Liver (tissue), 9 donors: ENCODE data around the gene PDE3B. TPM values are rescaled to one million over a fixed set of nuclear protein-coding genes. Genes with fewer than 3 reads are reported as not detected.
"Not testable (repeated sequence)": the region's sequence is repeated elsewhere in the genome, so short reads cannot be mapped to it uniquely, and the experiment has no call there.

Experiments
- DNase-seq: peaks from one replicate; pipeline ENCODE4 v3.0.0-alpha.2; 2017; ENCODE audit warnings: low spot score
- H3K27ac ChIP-seq, 2 donors: one replicate each; pipeline ENCODE4 v1.7.0; 2013; ENCODE audit warnings: inconsistent platforms in 2 of 2, low read length in 2 of 2, control low read depth in 1 of 2, low read depth in 1 of 2, mild to moderate bottlenecking in 1 of 2
- H3K27me3 ChIP-seq, 4 donors: one replicate each; pipeline versions ENCODE4 v1.6.1 to v1.7.0; 2013; ENCODE audit warnings: low read length in 3 of 4, inconsistent platforms in 1 of 4, mild to moderate bottlenecking in 1 of 4, moderate library complexity in 1 of 4; ENCODE audit not compliant: control insufficient read depth in 4 of 4, insufficient read depth in 4 of 4
- H3K36me3 ChIP-seq, 4 donors: one replicate each; pipeline versions ENCODE4 v1.6.1 to v1.7.0; 2013; ENCODE audit warnings: low read length in 3 of 4, mild to moderate bottlenecking in 3 of 4, low read depth in 1 of 4, moderate library complexity in 1 of 4; ENCODE audit not compliant: control insufficient read depth in 4 of 4, insufficient read depth in 3 of 4
- H3K4me1 ChIP-seq, 4 donors: one replicate each; pipeline versions ENCODE4 v1.6.1 to v1.7.0; 2013; ENCODE audit warnings: low read length in 3 of 4, mild to moderate bottlenecking in 3 of 4, moderate library complexity in 1 of 4; ENCODE audit not compliant: control insufficient read depth in 4 of 4, insufficient read depth in 4 of 4
- H3K4me3 ChIP-seq, 3 donors: one replicate each; pipeline versions ENCODE4 v1.6.1 to v1.7.0; 2013; ENCODE audit warnings: low read length in 3 of 3, control low read depth in 1 of 3, low read depth in 1 of 3, mild to moderate bottlenecking in 1 of 3
- H3K9ac ChIP-seq, 2 donors: one replicate each; pipeline ENCODE4 v1.7.0; 2013; ENCODE audit warnings: low read length in 2 of 2, mild to moderate bottlenecking in 2 of 2, moderate library complexity in 2 of 2, control low read depth in 1 of 2, low read depth in 1 of 2
- H3K9me3 ChIP-seq, 4 donors: one replicate each; pipeline versions ENCODE4 v1.6.1 to v1.7.0; 2013; ENCODE audit warnings: low read length in 3 of 4; ENCODE audit not compliant: control insufficient read depth in 4 of 4
- EGR1 ChIP-seq, 2 donors: IDR thresholded peaks; 2 replicates each; pipeline ENCODE4 v1.6.1; 2016 to 2018; ENCODE audit warnings: antibody characterized with exemption in 2 of 2, low read depth in 2 of 2
- FOXA1 ChIP-seq: IDR thresholded peaks from 2 replicates; pipeline ENCODE4 v1.6.1; 2016; ENCODE audit warnings: antibody characterized with exemption
- FOXA2 ChIP-seq: IDR thresholded peaks from 2 replicates; pipeline ENCODE4 v1.6.1; 2016; ENCODE audit warnings: antibody characterized with exemption
- HNF4G ChIP-seq: IDR thresholded peaks from 2 replicates; pipeline ENCODE4 v1.6.1; 2016; ENCODE audit warnings: antibody characterized with exemption
- RXRA ChIP-seq, 2 donors: IDR thresholded peaks; 2 replicates each; pipeline ENCODE4 v1.6.1; 2017 to 2018; ENCODE audit warnings: antibody characterized with exemption in 2 of 2, mild to moderate bottlenecking in 1 of 2
- SP1 ChIP-seq: IDR thresholded peaks from 2 replicates; pipeline ENCODE4 v1.6.1; 2018; ENCODE audit warnings: antibody characterized with exemption, mild to moderate bottlenecking
- TAF1 ChIP-seq: conservative IDR thresholded peaks from 2 replicates; pipeline ENCODE4 v1.6.1; 2016; ENCODE audit warnings: antibody characterized with exemption, mild to moderate bottlenecking
- YY1 ChIP-seq: IDR thresholded peaks from 2 replicates; pipeline ENCODE4 v1.6.1; 2016; ENCODE audit warnings: antibody characterized with exemption, mild to moderate bottlenecking
- WGBS: extraction: QIAGEN DNeasy Blood & Tissue Kit; methylation state at CpG from one replicate; pipeline ENCODE4 v1.1.7; 2013; 5-methylcytosine and 5-hydroxymethylcytosine counted together
- polyA plus RNA-seq, 2 donors: library from polyadenylated mRNA; stranded (reverse) in 1 of 2; unstranded in 1 of 2; fragments of 200-250 nt in 1 of 2; fragments of >200 nt in 1 of 2; fragmentation: Nextera tagmentation in 1 of 2; extraction: Ambion mirVana in 1 of 2; gene quantifications; one replicate each; pipeline versions ENCODE4 v1.2.1 to v1.2.3, GENCODE V29; 2013 to 2015
- total RNA-seq, 2 donors: library from RNA; depleted of rRNA; stranded (reverse); fragments of >200 nt; gene quantifications; one replicate each; pipeline ENCODE4 v1.2.3, GENCODE V29; 2014
- TF ChIP-seq, protein P1 (sequence below): IDR thresholded peaks from 2 replicates; pipeline ENCODE4 v1.6.1; 2016; ENCODE audit warnings: antibody characterized with exemption, mild to moderate bottlenecking
- TF ChIP-seq, protein P2 (sequence below): fragments of 150-350 bp; IDR thresholded peaks from 2 replicates; pipeline ENCODE4 v1.5.1; 2017; ENCODE audit warnings: improper control_type of control experiment, low read depth, low read length; ENCODE audit not compliant: missing input control
- TF ChIP-seq, protein P3 (sequence below): IDR thresholded peaks from 2 replicates; pipeline ENCODE4 v1.6.1; 2016; ENCODE audit warnings: antibody characterized with exemption
- donor health status: healthy.
- donor health status: healthy.
- donor health status: healthy.
- donor health status: healthy.
- donor health status: healthy.

PDE3B gene
- total and polyA plus RNA-seq, 4 donors, result 11.3 to 43.1 (median 21.7) TPM

DNA sequence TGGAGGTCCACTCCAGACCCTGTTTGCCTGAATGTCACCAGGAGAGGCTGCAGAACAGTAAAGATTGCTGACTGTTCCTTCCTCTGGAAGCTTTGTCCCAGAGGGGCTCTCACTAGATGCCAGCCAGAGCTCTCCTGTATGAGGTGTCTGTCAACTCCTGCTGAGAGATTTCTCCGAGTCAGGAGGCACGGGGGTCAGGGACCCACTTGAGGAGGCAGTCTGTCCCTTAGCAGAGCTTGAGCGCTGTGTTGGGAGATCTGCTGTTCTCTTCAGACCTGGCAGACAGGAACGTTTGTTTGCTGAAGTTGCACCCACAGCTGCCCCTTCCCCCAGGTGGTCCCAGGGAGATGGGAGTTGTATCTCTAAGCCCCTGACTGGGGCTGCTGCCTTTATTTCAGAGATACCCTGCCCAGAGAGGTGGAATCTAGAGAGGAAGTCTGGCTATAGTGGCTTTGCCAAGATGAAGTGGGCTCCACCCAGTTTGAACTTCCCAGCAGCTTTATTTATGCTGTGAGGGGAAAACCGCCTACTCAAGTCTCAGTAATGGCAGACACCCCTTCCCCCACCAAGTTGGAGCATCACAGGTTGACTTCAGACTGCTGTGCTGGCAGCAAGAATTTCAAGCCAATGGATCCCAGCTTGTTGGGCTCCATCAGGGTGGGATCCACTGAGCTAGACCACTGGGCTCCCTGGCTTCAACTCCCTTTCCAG is 99.4 kb downstream of the PDE3B start:
- Histone ChIP-seq H3K9ac (no peak overlapping the region), H3K27me3 (no peaks in the 10 kb centered on the region)
- no peak for DNase-seq

DNA sequence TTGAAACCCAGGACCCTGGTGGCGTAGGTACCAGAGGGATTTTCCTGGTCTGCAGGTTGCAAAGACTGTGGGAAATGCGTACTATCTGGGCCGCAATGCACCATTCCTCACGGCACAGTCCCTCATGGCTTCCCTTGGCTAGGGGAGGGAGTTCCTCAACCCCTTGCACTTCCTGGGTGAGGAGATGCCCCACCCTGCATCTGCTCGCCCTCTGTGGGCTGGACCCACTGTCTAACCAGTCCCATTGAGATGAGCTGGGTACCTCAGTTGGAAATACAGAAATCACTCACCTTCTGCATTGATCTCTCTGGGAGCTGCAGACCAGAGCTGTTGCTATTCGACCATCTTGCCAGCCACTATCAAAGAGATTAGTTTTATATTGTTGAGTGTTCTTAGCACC is 100.1 kb downstream of the PDE3B start:
- 93% methylated on average over 6 of the region's 6 CpGs for WGBS
- H3K27me3 ChIP-seq, H3K9ac ChIP-seq, H3K9me3 ChIP-seq, DNase-seq, H3K36me3 ChIP-seq, H3K27ac ChIP-seq, H3K4me3 ChIP-seq: not testable (repeated sequence)
- peaks cover 3 to 12% (median 5%) of the 10 kb centered on the region in 4 donors for H3K4me1 ChIP-seq

More for the DNA sequence above, 99.4 kb downstream of the PDE3B start:
- Histone ChIP-seq H3K4me3 (no peak overlapping the region), H3K9me3 (no peaks in the 10 kb centered on the region), H3K4me1 (peaks cover 3 to 12% (median 5%) of the 10 kb centered on the region in 4 donors), H3K27ac (no peak overlapping the region), H3K36me3 (no peaks in the 10 kb centered on the region)
- 75% methylated on average over 5 of the region's 5 CpGs for WGBS
- no peak for TF ChIP-seq TAF1
- TF ChIP-seq, protein P1, sequence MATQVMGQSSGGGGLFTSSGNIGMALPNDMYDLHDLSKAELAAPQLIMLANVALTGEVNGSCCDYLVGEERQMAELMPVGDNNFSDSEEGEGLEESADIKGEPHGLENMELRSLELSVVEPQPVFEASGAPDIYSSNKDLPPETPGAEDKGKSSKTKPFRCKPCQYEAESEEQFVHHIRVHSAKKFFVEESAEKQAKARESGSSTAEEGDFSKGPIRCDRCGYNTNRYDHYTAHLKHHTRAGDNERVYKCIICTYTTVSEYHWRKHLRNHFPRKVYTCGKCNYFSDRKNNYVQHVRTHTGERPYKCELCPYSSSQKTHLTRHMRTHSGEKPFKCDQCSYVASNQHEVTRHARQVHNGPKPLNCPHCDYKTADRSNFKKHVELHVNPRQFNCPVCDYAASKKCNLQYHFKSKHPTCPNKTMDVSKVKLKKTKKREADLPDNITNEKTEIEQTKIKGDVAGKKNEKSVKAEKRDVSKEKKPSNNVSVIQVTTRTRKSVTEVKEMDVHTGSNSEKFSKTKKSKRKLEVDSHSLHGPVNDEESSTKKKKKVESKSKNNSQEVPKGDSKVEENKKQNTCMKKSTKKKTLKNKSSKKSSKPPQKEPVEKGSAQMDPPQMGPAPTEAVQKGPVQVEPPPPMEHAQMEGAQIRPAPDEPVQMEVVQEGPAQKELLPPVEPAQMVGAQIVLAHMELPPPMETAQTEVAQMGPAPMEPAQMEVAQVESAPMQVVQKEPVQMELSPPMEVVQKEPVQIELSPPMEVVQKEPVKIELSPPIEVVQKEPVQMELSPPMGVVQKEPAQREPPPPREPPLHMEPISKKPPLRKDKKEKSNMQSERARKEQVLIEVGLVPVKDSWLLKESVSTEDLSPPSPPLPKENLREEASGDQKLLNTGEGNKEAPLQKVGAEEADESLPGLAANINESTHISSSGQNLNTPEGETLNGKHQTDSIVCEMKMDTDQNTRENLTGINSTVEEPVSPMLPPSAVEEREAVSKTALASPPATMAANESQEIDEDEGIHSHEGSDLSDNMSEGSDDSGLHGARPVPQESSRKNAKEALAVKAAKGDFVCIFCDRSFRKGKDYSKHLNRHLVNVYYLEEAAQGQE, result no peak
- TF ChIP-seq SP1, result no peak
- no peak for TF ChIP-seq FOXA2
- TF ChIP-seq, protein P2, sequence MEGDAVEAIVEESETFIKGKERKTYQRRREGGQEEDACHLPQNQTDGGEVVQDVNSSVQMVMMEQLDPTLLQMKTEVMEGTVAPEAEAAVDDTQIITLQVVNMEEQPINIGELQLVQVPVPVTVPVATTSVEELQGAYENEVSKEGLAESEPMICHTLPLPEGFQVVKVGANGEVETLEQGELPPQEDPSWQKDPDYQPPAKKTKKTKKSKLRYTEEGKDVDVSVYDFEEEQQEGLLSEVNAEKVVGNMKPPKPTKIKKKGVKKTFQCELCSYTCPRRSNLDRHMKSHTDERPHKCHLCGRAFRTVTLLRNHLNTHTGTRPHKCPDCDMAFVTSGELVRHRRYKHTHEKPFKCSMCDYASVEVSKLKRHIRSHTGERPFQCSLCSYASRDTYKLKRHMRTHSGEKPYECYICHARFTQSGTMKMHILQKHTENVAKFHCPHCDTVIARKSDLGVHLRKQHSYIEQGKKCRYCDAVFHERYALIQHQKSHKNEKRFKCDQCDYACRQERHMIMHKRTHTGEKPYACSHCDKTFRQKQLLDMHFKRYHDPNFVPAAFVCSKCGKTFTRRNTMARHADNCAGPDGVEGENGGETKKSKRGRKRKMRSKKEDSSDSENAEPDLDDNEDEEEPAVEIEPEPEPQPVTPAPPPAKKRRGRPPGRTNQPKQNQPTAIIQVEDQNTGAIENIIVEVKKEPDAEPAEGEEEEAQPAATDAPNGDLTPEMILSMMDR, result no peak
- TF ChIP-seq, protein P3, sequence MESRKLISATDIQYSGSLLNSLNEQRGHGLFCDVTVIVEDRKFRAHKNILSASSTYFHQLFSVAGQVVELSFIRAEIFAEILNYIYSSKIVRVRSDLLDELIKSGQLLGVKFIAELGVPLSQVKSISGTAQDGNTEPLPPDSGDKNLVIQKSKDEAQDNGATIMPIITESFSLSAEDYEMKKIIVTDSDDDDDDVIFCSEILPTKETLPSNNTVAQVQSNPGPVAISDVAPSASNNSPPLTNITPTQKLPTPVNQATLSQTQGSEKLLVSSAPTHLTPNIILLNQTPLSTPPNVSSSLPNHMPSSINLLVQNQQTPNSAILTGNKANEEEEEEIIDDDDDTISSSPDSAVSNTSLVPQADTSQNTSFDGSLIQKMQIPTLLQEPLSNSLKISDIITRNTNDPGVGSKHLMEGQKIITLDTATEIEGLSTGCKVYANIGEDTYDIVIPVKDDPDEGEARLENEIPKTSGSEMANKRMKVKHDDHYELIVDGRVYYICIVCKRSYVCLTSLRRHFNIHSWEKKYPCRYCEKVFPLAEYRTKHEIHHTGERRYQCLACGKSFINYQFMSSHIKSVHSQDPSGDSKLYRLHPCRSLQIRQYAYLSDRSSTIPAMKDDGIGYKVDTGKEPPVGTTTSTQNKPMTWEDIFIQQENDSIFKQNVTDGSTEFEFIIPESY, result no peak
- no peak for TF ChIP-seq RXRA (IDR thresholded peaks at IDR 0.05)
- no peak for TF ChIP-seq HNF4G
- TF ChIP-seq EGR1 (IDR thresholded peaks at IDR 0.05; ENCODE audit: low read depth in 2 of 2), result no peak
- no peak for TF ChIP-seq FOXA1
- no peak for TF ChIP-seq YY1
